NCI-H146 treated with DMSO at 0.1 percent for 48 hours (cell line): Measurements from ENCODE around the gene RASD1.

Source experiments
- DNase-seq: peaks from one replicate; lab custom pipeline; 2025; ENCODE audit not compliant: unreplicated experiment; lab: John Stamatoyannopoulos, UW

Gene RASD1

DNA sequence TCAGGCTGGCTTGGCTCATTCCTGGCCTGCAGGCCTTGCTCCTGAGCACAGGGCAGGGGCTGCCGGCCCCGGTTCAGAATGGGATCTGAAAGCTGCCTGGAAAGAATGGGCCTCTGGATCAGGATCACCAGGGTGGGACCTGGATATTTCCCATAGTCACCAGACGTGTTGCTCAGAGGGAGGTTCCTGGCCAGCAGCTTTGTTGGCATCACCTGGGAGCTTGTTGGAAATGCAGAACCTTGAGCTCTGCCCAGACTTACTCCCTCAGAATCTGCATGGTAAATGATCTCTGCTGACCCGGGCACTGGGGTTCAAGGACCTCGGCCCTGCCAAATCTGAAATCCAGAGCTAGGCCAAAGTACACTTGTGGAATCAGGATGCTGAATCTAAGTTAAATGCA is 48.9 kb downstream of the RASD1 start:
- no peak for DNase-seq

DNA sequence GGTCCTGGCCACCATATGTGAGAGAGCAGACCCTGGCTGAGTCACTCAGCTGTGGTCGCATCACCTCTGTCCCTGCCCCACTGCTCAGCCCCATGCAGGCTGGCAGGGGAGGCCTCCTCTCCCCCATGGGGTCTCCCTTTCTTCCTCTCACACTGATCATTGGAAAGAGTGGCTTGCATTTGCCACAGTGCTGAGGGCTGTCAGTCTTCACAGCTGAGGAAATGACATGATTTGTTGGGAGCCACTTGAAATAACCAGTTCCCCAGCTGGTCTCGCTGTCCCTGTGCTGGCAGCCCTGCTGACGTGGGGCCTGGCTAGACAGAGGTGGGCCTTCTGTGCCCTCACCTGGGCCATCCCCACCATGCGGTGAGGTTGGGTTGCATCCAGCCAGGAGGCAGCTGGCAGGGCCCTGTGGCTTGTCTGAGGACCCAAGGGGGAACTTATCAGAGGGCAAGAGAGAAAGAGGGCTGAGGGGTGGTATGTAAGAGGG is 49.5 kb downstream of the RASD1 start:
- DNase-seq = no peak

DNA sequence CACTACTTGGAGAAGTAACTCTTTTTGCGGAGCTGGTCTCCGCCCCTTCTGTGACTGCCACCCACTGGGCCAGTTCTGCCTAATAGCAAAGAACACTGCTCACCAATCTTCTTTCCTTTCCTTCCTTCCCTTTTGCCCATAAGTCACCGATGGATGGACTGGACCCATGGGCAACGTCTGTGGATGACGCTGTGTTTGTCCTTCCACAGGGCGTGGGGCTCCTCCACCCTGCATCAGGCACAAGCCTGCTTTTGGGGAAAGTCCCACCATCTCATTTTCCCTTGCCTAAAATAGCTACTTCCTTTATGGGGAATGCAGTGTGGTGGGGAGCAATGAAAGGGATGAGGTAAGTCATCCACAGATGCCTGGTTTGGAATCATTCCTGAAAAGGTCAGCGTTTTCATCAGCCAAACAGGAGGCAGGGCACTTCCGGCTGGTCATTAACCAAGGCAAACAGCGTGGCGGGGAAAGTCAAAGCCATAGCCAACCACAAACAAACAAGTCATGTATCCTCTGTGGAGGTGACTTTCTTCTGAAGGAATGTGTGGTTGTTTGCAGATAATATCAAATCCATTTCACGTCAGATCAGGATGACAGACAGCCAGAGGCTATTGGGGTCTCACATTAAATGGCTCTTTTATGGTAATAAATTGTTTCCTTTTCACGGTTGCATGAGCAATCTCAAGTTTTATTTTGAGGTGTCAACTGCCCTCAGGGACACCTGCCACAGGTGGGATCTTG is 50.1 kb downstream of the RASD1 start:
- peak; percentile 18 for DNase-seq

DNA sequence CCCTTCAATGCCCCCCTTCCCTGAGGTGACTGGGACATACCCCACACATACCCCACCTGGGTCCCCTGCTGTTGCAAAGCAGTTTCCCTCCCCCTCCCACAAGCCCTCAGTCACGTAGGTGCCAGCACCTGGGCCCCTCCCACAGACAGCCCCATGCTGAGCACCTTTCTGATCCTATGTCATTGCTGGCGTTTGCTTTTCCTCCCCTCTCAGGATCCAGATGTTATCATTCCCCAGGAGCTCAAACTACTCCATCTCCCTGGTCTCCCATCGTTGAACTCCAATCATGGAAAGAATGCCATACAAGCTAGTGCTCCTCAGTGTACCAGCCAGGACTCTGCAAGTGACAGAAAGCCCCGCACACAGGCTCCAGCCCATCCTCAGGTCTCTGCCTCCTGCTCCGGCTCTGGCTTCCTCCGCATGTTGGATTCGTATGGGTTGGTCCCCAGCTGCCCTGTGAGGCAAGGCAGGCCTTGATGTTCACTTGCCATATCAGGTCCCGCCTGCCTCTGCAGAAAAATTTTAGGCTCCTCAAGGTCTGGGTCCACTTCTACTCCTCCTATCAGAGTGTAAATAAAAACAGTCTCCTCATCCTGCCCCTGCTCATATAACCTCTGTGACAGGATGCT is 50.8 kb downstream of the RASD1 start:
- no peak for DNase-seq
